SK-N-SH treated with all-trans-retinoic acid at 6 μM for 48 hours (cell line): ENCODE data around the gene TSKU.

ENCODE experiments used
- ATAC-seq: fragments of 200-7000 bp; cut with Tn5 transposase; 3 replicates; pipeline ENCODE4 v1.9.1; 2020; ENCODE audit warnings: mild to moderate bottlenecking, moderate library complexity
- BACH2 ChIP-seq: fragments of 250-450 bp; sonication (Bioruptor Pico); IDR thresholded peaks from 2 replicates; pipeline ENCODE4 v1.9.0; 2021; ENCODE audit warnings: mild to moderate bottlenecking, borderline replicate concordance
- CSDC2 ChIP-seq: fragments of 250-450 bp; sonication (Bioruptor Pico); IDR thresholded peaks from 2 replicates; pipeline ENCODE4 v1.5.0; 2020; ENCODE audit warnings: mild to moderate bottlenecking, moderate library complexity
- CSRNP3 ChIP-seq: fragments of 250-450 bp; sonication (Bioruptor Pico); IDR thresholded peaks from 2 replicates; pipeline ENCODE4 v1.5.1; 2021; ENCODE audit warnings: mild to moderate bottlenecking, moderate library complexity
- ESRRG ChIP-seq: fragments of 250-450 bp; sonication (Bioruptor Pico); IDR thresholded peaks from 2 replicates; pipeline ENCODE4 v1.6.1; 2021; ENCODE audit warnings: mild to moderate bottlenecking
- GLIS3 ChIP-seq: fragments of 250-450 bp; sonication (Bioruptor Pico); IDR thresholded peaks from 2 replicates; pipeline ENCODE4 v1.5.0; 2020; ENCODE audit warnings: mild to moderate bottlenecking, moderate library complexity
- OSR1 ChIP-seq: fragments of 250-450 bp; sonication (Bioruptor Pico); IDR thresholded peaks from 2 replicates; pipeline ENCODE4 v1.8.0; 2022; ENCODE audit warnings: moderate library complexity, mild to moderate bottlenecking, inconsistent platforms
- PATZ1 ChIP-seq: fragments of 250-450 bp; sonication (Bioruptor Pico); IDR thresholded peaks from 2 replicates; pipeline ENCODE4 v1.8.0; 2020; ENCODE audit warnings: mild to moderate bottlenecking, moderate library complexity, borderline replicate concordance
- PPARA ChIP-seq: fragments of 250-450 bp; sonication (Bioruptor Pico); IDR thresholded peaks from 2 replicates; pipeline ENCODE4 v1.5.0; 2020; ENCODE audit warnings: mild to moderate bottlenecking, borderline replicate concordance
- RARB ChIP-seq: fragments of 250-450 bp; sonication (Bioruptor Pico); IDR thresholded peaks from 2 replicates; pipeline ENCODE4 v1.8.0; 2021; ENCODE audit warnings: mild to moderate bottlenecking, moderate library complexity
- SNAI2 ChIP-seq: fragments of 250-450 bp; sonication (Bioruptor Pico); IDR thresholded peaks from 2 replicates; pipeline ENCODE4 v1.5.0; 2020; ENCODE audit warnings: mild to moderate bottlenecking, moderate library complexity
- TCF4 ChIP-seq: fragments of 250-450 bp; sonication (Bioruptor Pico); IDR thresholded peaks from 2 replicates; pipeline ENCODE4 v1.8.0; 2021; ENCODE audit warnings: mild to moderate bottlenecking, moderate library complexity, borderline replicate concordance
- TOX ChIP-seq: fragments of 250-450 bp; sonication (Bioruptor Pico); IDR thresholded peaks from 2 replicates; pipeline ENCODE4 v1.8.0; 2021; ENCODE audit warnings: mild to moderate bottlenecking, moderate library complexity, borderline replicate concordance
- ZFP3 ChIP-seq: fragments of 250-450 bp; sonication (Bioruptor Pico); IDR thresholded peaks from 2 replicates; pipeline ENCODE4 v1.5.0; 2020; ENCODE audit warnings: mild to moderate bottlenecking, moderate library complexity
- ZFP30 ChIP-seq: fragments of 450-650 bp; formaldehyde crosslinking; IDR thresholded peaks from 2 replicates; pipeline ENCODE4 v1.5.0; 2022; ENCODE audit warnings: mild to moderate bottlenecking, moderate library complexity
- ZNF565 ChIP-seq: fragments of 450-650 bp; formaldehyde crosslinking; conservative IDR thresholded peaks from 2 replicates; pipeline ENCODE4 v1.5.0; 2020; ENCODE audit warnings: low read depth, mild to moderate bottlenecking, moderate library complexity
- TF ChIP-seq, protein P1 (sequence below): fragments of 250-450 bp; sonication (Bioruptor Pico); IDR thresholded peaks from 2 replicates; pipeline ENCODE4 v1.8.0; 2021; ENCODE audit warnings: low read depth, mild to moderate bottlenecking, moderate library complexity, borderline replicate concordance

The TSKU gene

GRCh38 chr11:76761718-76762355 lies 21.3 kb upstream of the TSKU start (continued):
- TF ChIP-seq, protein P1, sequence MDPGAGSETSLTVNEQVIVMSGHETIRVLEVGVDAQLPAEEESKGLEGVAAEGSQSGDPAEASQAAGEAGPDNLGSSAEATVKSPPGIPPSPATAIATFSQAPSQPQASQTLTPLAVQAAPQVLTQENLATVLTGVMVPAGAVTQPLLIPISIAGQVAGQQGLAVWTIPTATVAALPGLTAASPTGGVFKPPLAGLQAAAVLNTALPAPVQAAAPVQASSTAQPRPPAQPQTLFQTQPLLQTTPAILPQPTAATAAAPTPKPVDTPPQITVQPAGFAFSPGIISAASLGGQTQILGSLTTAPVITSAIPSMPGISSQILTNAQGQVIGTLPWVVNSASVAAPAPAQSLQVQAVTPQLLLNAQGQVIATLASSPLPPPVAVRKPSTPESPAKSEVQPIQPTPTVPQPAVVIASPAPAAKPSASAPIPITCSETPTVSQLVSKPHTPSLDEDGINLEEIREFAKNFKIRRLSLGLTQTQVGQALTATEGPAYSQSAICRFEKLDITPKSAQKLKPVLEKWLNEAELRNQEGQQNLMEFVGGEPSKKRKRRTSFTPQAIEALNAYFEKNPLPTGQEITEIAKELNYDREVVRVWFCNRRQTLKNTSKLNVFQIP (CRISPR knock-in tag): no peak
- no peak for TF ChIP-seq CSDC2 (CRISPR knock-in tag)
- TF ChIP-seq BACH2 (CRISPR knock-in tag): no peak

DNA sequence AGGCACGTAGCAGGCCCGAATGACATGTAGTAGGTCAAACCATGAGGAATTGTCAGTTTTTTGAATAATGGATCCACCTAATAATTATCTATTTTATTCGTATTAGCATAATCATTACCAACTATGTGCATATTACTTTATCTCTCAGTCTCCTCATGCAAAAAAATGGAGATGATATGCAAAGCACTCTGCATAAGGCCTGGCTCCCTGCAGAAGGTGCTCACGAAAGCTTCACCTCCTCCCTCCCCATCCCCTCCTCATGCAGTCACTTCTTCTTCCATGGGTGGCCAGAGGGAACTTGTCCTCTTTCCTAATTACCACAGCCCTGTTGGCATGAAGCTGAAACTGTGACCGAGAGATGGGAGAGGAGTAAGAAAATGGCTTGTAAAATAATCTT lies 20.8 kb upstream of the TSKU start:
- TF ChIP-seq ESRRG (CRISPR knock-in tag) (no peak), GLIS3 (CRISPR knock-in tag) (no peak), PPARA (no peak), SNAI2 (CRISPR knock-in tag) (no peak), CSDC2 (CRISPR knock-in tag) (no peak), CSRNP3 (CRISPR knock-in tag) (no peak), ZFP3 (CRISPR knock-in tag) (no peak), TOX (CRISPR knock-in tag) (no peak), BACH2 (CRISPR knock-in tag) (no peak), TCF4 (CRISPR knock-in tag) (no peak)
- ATAC-seq: no peak

GRCh38 chr11:76762867-76763572 lies 20.1 kb upstream of the TSKU start:
- no peak for ATAC-seq
- TF ChIP-seq ESRRG (CRISPR knock-in tag): no peak

- TF ChIP-seq CSRNP3 (CRISPR knock-in tag): no peak
- no peak for TF ChIP-seq ESRRG (CRISPR knock-in tag)
- TF ChIP-seq TOX (CRISPR knock-in tag): no peak
- no peak for TF ChIP-seq PPARA
- TF ChIP-seq ZNF565 (CRISPR knock-in tag): no peak
- no peak for TF ChIP-seq OSR1 (CRISPR knock-in tag)
- TF ChIP-seq BACH2 (CRISPR knock-in tag): no peak
- no peak for TF ChIP-seq CSDC2 (CRISPR knock-in tag)
- no peak for TF ChIP-seq ZFP30 (CRISPR knock-in tag)
- TF ChIP-seq PATZ1 (CRISPR knock-in tag): no peak
- TF ChIP-seq RARB (CRISPR knock-in tag): no peak
- ATAC-seq: peak; percentile 63
Measured at GRCh38 chr11:76763573-76764346, 19.4 kb upstream of the TSKU start.
